HG03060 (cell line): ENCODE data around the gene TMEM238.

Source experiments
- ATAC-seq: cut with Tn5 transposase; IDR thresholded peaks from one replicate; pipeline ENCODE4 v1.9.1; 2021; ENCODE audit warnings: low read depth, moderate number of reproducible peaks; ENCODE audit not compliant: unreplicated experiment

TMEM238 gene

DNA sequence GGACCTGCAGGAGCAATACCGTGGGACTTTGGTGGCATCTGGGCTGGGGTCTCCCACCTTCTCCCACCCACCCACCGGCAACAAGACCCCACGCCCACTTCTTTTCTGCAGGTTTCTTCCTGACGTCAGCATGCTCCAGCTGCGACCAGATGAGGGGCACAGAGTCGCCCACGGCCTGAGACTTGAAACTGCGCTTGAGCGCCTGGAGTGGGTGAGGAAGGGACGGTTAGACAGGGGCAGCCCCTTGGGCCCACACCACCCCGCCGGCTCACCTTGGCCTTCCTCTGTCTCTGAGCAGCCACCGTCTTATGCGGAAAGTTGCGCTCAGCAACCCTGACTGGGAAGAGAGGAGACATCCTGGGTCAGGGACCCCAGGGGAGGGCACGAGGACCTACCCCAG is 23.2 kb downstream of the TMEM238 start:
- ATAC-seq = no peak

DNA sequence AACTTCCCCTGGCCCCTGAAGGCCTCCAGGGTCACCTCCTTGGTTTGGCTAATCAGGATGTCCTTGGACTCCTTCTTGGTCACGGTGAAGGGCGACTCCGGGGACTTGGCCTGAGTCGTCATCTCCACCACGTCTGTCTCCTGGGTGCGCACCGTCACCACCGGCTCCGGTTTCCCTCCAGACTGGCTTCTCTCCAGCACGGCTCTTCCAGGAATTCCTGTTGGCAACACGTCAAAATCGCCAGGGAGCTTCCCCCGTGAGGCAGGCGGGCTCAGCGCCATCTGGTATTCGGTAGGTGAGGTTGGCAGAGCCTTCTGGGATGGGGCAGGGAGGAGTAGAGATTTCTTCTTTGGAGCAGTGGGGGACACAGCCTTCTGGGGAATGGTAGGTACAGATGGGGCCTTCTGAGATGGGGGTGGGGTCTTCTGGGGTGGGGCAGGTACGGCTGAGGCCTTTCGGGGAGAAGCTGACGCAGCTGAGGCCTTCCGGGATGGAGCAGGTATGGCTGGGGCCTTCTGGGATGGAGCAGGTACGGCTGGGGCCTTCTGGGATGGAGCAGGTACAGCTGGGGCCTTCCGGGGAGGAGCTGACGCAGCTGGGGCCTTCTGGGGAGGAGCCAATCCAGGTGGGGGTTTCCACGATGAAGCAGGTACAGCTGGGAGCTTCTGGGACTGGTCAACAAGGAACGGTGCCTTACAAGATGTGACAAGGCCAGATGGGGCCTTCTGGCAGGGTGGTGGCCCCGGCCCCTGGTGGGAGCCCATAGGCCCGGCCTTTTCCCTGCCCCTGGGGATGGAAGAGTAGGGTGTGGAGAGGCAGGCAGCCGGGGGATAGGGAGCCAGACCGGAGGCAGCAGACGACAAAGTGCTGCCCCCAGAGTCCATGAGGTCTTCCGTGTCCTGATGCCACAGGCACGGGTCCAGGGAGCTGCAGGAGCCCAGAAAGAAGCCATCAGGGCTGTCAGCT is 24.9 kb downstream of the TMEM238 start:
- ATAC-seq = no peak

DNA sequence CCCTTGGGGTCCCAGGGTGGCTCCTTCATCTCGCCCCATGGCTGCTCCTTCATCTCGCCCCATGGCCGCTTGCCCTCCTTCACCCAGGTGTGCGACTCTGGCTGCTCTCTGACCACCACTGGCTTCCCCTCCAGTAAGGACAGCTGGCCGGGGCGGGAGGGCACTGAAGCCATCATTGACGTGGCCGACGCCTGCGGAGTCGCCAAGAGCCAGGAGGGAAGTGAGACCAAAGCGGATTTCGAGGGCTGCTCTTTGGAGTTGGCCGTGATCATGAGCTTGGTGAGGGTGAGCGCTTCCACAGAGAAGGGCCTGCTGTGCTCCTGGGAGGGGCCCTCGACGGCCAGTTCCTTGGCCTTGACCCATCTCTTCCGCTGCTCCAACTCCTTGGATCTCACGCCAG is 25.6 kb downstream of the TMEM238 start:
- no peak for ATAC-seq

DNA sequence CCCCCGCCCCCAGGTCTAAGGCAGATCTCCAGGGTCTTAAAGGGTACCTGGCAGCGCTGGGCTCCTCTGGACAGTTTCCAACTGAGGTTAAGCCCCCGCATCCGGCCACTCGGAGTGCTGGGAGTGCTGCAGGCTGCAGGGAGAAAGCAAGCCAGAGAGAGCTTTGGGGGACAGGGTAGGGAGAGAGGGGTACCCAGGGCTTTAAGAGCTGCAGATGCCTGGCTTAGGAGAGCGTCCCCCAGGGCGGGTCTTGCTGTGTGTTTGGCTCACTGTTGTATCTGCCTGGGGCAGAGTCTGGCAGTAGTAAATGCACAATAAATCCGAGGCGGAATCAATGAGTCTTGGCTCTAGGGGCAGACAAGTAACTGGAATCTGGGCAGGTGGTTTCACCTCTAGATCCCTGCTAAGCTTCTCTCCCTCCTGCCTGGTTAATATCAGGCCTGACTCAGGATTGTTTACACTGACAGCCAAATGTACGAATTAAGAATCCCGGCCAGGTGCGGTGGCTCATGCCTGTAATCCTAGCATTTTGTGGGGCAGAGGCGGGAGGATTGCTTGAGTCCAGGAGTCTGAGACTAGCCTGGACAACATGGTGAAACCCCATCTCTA is 28.8 kb downstream of the TMEM238 start:
- ATAC-seq = no peak

DNA sequence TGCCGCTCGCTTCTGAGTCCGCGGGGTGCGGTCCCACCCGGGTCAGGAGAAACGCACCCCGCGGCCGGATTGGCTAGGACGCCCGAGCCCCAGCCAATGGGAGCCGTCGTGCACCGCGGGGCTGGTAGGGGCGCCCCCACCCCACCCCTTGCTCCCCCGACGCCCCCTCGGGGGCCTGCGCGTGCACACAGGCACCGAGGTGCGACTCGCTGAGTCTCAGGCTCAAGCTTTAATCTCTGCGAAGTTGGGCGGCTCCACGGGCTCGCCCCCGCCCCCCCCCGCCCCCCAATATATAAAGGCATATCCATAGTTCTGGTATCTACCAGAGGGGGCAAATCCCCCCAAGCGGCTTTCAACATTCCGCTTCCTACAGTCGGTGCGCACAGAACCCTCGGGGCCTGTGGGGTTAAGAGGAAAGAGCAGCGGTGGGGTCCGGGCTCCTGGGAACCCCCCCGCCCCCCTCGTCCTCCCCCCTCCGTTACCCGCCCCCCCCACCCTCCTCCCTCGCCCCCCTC is 29.3 kb downstream of the TMEM238 start, which contains the start of gene COX6B2:
COX6B2 (minus strand) TSS at position 22 of the 515 bp plus-strand sequence. CDS start 198 bp downstream, outside the sequence.
- no peak for ATAC-seq

DNA sequence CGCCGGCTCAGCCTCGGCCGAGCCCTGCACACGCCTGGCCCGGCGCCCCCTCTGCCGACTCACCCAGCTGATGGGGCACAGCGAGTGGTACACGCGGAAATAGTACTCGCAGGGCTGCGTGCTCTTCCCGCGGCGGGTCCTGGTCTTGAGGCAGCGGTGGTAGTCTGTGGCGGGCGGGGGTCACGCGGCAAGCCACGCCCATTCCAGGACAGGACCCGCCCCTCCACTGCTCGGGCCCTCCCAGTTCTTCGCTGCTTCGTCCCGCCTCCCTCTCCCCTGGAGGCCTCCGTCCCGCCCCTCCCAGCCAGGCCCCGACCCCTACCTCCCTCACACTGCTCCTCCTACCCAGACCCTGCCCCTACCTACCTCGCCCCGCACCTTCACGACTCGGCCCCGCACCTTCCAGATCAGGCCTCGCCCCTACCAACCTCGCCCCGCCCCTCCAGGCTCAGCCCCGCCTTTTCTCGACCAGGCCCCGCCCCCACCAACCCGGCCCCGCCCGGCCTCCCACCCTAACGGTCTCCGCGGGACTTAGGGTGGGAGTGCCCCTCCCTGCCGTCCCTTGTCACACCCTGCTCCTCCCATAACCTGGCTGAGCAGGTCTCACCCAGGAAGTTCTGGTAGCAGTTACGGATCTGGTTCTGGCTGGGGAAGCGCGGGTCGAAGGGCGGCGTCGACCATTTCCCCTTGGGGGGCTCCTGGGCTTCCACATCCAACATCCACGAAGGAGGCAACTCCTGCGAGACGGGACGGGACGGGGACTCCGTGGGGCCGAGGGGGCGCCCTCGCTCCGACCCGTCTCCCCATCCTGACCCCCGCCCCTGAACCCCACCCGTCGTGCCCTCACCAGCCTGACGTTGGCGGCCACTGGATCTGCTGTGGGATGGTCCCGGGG is 30.0 kb downstream of the TMEM238 start:
- no peak for ATAC-seq

DNA sequence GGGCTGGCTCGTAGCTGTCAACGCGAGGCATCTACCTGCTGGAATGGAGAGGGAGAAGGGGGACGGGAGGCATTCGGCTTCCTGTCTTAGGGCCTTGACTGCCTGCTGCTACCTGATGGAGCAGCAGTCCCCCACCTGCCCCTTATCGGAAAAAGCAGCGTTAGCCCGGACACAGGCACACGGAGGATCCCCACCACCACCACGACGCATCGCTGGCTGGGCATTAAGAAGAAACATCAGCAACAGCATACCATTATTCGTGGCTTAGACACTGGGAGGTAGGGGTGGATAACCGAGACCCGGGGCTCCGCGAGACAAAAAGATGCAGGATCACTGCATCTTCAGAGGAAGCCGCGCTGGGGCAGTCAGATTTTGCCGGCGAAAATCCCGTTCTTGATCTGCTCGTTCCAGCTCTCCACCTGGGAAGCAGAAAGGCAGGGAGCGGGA is 30.7 kb downstream of the TMEM238 start:
- ATAC-seq = no peak

DNA sequence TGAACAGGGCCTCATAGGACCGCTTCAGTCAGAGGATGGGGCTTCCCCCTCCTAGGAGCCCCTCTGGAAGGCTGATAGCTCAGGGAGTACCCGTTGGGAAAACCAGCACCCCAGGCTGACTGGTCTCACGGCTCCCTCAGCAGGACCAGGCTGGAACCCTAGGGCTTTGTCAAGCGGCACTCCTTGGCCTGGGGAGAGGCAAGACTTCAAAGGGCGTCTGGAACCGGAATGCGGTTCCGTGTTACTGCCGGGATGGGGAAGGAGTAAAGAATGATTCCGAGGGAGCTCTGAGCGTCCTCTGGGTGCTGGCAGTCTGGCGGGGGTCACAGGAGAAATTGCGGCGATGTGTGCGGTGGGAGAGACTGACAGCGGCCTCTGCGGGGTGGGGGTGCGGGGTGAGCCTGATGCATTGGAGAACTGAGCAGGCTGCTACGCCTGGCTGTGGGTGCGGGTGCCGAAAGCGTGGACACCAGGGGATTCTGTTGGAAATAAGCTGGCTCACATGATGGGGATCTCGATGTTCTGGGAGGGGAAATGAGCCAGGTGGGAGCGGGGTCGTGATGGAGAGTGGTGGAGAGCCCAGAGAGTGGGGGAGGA is 31.4 kb downstream of the TMEM238 start:
- no peak for ATAC-seq

DNA sequence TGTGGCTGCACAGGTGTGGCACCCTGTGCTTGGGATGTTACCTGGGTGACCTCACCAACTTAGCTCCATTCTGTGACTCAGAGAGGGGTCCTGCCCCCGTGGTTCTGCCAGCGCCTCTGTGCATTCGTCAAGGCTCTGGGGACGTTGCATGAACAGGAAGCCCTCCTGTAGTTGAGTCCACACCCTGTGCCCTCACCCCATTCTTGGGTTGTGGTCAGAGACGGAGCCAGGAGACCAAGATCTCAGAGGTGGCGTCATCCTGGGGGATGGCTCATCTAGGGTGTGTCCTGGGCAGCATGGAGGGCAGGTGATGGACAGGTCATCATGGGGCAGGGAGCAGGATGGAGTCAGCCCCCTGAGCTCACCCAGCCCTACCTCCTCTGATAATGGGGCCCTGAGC is 32.1 kb downstream of the TMEM238 start:
- no peak for ATAC-seq

DNA sequence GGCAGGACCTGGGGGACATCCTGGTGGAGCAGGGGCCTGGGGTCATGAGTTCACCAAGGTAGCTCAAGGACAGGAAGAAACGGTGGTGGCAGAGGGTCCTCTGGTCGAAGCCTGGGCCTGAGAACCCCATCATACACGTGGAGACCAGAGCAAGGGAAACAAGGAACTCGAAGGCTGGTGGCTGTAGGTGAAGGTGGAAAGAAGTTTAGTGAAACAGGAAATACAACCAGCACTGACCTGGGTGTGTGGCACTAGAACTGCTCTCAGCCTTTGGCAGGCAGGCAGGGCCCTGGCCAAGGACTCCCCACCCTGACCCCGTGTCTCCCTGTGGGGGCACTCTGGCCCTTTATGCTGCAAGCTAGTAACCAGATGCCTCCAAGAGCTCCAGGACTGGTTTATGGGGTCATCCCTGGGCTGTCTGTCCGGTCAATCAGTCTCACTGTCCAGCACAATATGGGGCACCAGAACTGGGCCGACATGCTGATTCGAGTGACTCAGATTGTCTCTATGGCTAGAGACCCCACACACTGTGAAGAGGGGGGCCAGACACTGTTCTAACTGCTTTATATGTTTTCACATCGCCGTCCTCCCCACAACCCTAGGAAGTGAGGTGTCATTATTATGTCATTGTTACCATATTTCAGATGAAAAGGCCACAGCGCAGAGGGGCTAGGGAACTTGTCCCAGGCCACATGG is 33.3 kb downstream of the TMEM238 start:
- ATAC-seq = no peak

DNA sequence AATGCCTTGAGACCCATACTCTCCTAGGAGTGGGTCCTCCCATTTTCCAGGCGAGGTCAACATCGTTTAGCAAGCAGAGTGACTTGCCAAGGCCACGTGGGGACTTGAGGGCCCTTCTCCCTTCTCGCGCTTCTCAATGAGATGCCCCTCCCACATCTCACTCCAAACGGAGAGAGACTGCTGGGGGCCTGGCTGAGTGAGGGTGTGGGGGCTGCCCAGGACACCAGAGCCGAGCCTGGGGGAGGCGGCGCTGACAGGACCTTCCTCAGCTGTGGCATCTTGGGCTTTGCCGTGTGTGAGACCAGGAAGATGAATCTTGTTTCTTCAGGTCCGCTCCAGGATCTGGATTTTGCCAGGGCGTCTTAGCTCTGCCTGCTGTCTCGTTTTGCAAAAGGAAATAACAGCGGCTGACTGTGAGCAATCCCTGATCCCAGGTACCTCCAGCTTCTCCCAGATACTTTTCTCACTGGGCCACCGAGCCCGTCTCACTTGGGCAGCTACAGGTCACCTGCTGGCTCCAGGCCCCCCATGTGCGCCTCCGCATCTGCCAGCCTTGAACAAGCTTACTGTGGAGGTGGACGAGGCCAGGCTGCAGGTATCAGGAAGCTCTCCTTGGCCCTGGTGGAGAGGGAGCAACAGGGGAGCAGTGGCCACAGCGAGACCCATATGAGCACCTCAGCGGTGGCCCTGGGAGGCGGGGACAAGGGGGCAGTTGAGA is 35.6 kb downstream of the TMEM238 start:
- ATAC-seq = no peak

DNA sequence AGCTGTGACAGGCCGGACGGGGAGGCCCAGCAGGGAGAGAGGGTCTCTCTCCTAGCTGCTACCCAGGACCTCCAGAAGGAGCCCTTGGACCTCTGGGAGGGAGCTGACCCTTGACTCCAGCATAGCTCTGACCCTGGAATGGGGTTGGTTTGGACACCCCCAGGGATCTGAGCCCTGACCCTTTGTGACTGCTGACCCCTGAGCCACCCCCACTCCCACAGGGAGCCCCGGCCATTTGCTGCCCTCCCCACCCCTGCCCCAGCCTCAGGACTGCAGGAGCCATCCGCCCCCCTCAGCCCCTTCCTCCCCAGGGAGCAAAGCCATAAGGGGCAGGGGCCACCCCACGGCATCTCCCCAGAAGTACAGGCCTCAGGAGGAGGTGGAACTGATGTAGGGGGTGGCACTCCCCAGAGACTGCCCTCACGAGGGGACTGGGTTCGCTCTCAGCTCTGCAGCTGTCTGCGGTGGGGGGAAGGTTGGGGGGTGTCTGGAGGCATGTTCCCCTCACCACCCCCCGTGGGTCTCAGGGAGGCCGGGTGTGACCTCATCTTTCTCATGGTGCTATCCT is 36.6 kb downstream of the TMEM238 start:
- ATAC-seq = no peak

DNA sequence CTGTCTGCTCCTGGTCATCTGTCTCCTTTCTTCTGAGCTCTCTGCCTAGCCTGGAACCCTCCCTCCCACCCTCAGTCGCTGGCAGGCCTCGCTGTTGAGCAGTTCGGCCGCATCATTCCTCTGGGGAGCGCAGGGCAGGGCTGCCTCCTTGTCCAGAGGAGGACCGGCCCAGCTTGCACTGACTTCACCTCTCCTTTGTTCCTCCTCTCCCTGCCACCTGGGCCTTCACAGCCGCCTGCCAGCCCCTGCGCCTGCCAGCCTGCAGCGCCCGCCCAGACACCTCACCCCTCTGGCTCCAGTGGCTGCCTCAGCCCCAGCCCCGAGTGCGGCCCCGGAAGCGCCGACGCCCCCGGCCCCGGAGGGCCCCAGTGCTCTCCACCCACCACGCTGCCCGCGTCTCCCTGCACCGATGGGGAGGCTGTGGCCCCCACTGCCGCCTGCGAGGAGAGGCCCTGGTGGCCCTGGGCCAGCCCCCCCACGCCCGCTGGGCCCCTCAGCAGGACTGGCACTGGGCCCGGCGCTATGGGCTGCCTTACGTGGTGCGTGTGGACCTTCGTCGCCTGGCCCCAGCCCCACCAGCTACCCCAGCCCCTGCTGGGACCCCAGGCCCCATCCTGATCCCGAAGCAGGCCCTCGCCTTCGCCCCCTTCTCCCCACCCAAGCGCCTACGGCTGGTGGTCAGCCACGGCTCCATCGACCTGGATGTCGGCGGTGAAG is 37.2 kb downstream of the TMEM238 start:
- ATAC-seq = no peak

DNA sequence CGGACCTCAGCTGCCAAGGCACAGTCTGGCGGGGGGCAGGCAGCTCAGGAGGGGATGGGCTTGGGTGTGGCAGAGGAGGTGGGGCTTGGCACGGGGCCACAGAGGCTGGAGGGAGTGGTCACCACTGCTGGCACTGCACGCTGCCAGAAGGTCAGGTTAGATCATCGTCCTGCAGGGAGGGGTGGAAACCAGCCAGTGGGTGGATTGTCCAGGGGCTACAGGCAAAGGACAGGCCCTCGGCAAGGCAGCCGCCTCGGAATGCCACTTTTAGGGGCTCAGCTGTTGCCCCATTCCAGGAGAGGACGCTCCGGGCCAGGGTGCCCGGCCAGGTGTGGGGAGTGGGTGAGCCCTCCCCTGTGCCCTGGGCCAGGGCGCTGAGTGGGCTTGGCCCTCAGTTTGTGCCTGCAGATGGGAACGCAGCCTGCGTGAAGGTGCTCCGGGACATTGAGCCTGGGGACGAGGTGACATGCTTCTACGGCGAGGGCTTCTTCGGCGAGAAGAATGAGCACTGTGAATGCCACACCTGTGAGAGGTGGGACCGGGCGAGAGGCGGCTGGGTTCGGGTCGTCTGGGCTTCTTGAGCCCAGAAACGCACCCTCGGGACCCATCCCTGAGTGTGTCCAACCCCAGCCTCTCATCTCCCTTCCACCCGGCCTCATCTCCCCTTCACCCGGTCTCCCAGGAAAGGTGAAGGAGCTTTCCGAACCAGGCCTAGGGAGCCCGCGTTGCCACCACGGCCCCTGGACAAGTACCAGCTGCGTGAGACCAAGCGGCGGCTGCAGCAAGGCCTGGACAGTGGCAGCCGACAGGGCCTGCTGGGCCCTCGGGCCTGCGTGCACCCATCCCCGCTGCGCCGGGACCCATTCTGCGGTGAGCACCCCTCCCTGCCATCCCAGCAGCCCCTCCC is 38.0 kb downstream of the TMEM238 start:
- no peak for ATAC-seq

DNA sequence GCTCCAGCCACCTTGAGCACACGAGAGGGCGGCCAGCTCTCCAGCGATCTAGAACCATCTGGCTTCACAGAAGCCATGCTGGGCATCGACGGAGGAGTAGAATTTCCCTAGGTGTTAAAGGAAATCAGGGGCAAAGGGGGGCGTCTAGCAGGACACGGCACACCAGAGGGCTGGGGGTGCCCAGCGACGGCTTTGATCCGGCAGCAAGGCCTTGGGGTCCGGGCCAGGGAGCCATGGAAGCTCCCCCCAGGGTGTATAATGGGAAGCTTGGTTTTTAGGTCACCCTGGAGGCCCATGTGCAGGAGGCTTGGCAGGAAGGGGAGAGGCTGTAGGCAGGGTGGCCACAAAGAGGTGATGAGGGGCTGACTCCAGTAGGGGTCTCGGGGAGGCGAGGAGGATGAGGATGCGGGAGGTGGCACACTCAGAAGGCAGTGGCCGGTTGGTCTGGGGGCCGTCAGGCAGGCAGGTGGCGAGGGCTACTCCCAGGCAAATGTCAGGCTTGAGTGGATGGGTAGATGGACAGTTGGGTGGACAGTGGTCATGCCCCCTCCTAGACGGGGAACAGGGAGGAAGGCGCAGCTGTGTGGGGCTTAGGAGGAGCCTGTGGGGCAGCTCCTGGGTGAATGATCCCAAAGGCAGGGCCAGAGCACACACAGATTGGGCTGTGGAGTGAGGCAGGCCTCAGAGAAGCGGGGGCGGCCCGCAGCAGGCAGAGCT is 38.8 kb downstream of the TMEM238 start:
- no peak for ATAC-seq

DNA sequence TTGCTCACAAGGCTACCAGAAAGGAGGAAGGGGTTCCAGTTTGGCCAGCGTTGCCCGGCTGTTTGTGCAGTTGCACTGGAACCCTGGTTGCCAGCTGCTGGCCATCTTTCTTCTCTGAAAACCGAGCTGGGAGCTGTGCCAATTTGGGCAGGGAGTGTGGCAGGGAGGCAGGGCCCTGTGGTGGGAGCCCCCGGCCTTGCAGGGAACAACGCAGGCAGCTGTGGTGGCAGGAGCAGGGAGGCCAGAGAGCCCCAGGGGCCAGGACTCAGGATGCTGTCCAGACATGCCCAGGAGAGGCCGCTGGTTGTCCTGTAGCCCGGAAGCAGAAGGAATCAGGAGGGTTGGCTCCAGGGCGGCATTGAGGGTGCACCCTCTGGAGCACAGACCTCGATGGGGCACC is 39.6 kb downstream of the TMEM238 start:
- ATAC-seq = no peak
